Activated CD4-positive, alpha-beta T cell treated with anti-CD3 and anti-CD28 coated beads for 36 hours (primary cell): ENCODE results near the gene LAG3. TPM values are rescaled to one million over a fixed set of nuclear protein-coding genes. Genes with fewer than 3 reads are reported as not detected.

Experiments
- ATAC-seq: fragments of 200-7000 bp; cut with Tn5 transposase; one replicate; pipeline ENCODE4 v1.10.0; 2021; ENCODE audit warnings: mild to moderate bottlenecking, moderate library complexity
- CTCF ChIA-PET: fragments of 350-600 bp; sonication (Branson Sonifier 250); formaldehyde crosslinking; loops from one replicate; lab custom pipeline; 2021; ENCODE audit warnings: antibody characterized with exemption; lab: Charles Lee
- POLR2A ChIA-PET: fragments of 350-600 bp; sonication (Branson Sonifier 250); formaldehyde crosslinking; loops from one replicate; lab custom pipeline; 2021; ENCODE audit warnings: antibody characterized with exemption, inconsistent platforms; lab: Charles Lee
- DNase-seq: peaks from one replicate; pipeline ENCODE4 v3.0.0-alpha.2; 2020
- H3K27ac Mint-ChIP-seq: one replicate; pipeline ENCODE4 v1.8.0; 2021; ENCODE audit warnings: mixed read lengths
- H3K27me3 Mint-ChIP-seq: one replicate; pipeline ENCODE4 v1.8.0; 2021; ENCODE audit warnings: mixed read lengths
- H3K36me3 Mint-ChIP-seq: one replicate; pipeline ENCODE4 v1.8.0; 2021; ENCODE audit warnings: low read depth, mixed read lengths
- H3K4me1 Mint-ChIP-seq: one replicate; pipeline ENCODE4 v1.8.0; 2021; ENCODE audit warnings: mixed read lengths
- H3K4me3 Mint-ChIP-seq: one replicate; pipeline ENCODE4 v1.8.0; 2021; ENCODE audit warnings: mild to moderate bottlenecking, moderate library complexity, mixed read lengths
- H3K9me3 Mint-ChIP-seq: one replicate; pipeline ENCODE4 v1.8.0; 2021; ENCODE audit warnings: low read depth, mixed read lengths
- intact Hi-C, 2 experiments: fragments of 100-400 bp; cut with DNase I in 1 of 2; cut with micrococcal nuclease in 1 of 2; formaldehyde crosslinking; loops; one replicate each; pipeline versions ENCODE4 v1.14.2 to v1.15.1; 2022 to 2024; cut with DNase I, micrococcal nuclease
- total RNA-seq, 2 experiments: library from RNA; stranded (reverse); gene quantifications; one replicate each; pipeline ENCODE4 v1.2.3, GENCODE V29; 2021

Gene LAG3
- total RNA-seq, 2 experiments from 2014 or later = 88.2 to 93.9 TPM

GRCh38 chr12:6821591-6822425 is 49.5 kb downstream of the LAG3 start, which contains the start of gene GPR162:
TSS of gene GPR162 (plus strand) at chr12:6821821. CDS start at chr12:6823899, 2,078 bp downstream.
- ChIA-PET CTCF (interaction anchor here (0.5 to 7.0 kb wide), 7 partner anchors 12 to 257 kb away, joined by 3 to 55 read pairs (median 3); partner anchors contain the start of gene MLF2), POLR2A (interaction anchor here (0.5 to 1.0 kb wide), 3 partner anchors 10 to 190 kb away, joined by 3 to 6 read pairs (median 3); no protein-coding TSS in a partner anchor)
- peaks cover 20% of the 10 kb centered on the region for H3K27me3 Mint-ChIP-seq
- H3K9me3 Mint-ChIP-seq = no peaks in the 10 kb centered on the region
- peaks cover 20% of the 10 kb centered on the region for H3K4me1 Mint-ChIP-seq
- H3K36me3 Mint-ChIP-seq = peaks cover 22% of the 10 kb centered on the region
- intact Hi-C loops = no loop called here
- H3K4me3 Mint-ChIP-seq = peak within 1 kb of the TSS; percentile 38
- peak within 1 kb of the TSS; percentile 33 for H3K27ac Mint-ChIP-seq
- DNase-seq (peak; percentile 43), ATAC-seq (peak; percentile 13)

- peaks cover 17% of the 10 kb centered on the region for H3K36me3 Mint-ChIP-seq
- ChIA-PET POLR2A (interaction anchor here (0.6 kb wide), 1 partner anchor 282 kb away, joined by 3 read pairs; no protein-coding TSS in a partner anchor), CTCF (interaction anchor here (0.5 to 7.0 kb wide), 3 partner anchors 11 to 88 kb away, joined by 3 to 55 read pairs (median 20); partner anchors contain the start of gene MLF2)
- H3K27me3 Mint-ChIP-seq = peaks cover 25% of the 10 kb centered on the region
- H3K9me3 Mint-ChIP-seq = no peaks in the 10 kb centered on the region
- no peak overlapping the region for H3K27ac Mint-ChIP-seq
- no peak overlapping the region for H3K4me3 Mint-ChIP-seq
- DNase-seq (no peak), ATAC-seq (no peak)
- intact Hi-C loops = no loop called here
- H3K4me1 Mint-ChIP-seq = peaks cover 25% of the 10 kb centered on the region
Measured at GRCh38 chr12:6822426-6823135, 50.3 kb downstream of the LAG3 start.

- Mint-ChIP-seq H3K27ac (no peak overlapping the region), H3K27me3 (peaks cover 28% of the 10 kb centered on the region), H3K9me3 (no peaks in the 10 kb centered on the region), H3K4me3 (no peak overlapping the region), H3K36me3 (peaks cover 10% of the 10 kb centered on the region), H3K4me1 (peaks cover 28% of the 10 kb centered on the region)
- CTCF ChIA-PET = interaction anchor here (0.7 to 7.0 kb wide), 5 partner anchors 10 to 139 kb away, joined by 3 to 55 read pairs (median 20); partner anchors contain the start of genes MLF2 and TPI1
- DNase-seq = no peak
- ATAC-seq = no peak
- intact Hi-C loops = no loop called here
- POLR2A ChIA-PET = interaction anchor here (0.6 kb wide), 1 partner anchor 283 kb away, joined by 3 read pairs; no protein-coding TSS in a partner anchor
Measured at GRCh38 chr12:6823182-6824084, 51.1 kb downstream of the LAG3 start.

DNA sequence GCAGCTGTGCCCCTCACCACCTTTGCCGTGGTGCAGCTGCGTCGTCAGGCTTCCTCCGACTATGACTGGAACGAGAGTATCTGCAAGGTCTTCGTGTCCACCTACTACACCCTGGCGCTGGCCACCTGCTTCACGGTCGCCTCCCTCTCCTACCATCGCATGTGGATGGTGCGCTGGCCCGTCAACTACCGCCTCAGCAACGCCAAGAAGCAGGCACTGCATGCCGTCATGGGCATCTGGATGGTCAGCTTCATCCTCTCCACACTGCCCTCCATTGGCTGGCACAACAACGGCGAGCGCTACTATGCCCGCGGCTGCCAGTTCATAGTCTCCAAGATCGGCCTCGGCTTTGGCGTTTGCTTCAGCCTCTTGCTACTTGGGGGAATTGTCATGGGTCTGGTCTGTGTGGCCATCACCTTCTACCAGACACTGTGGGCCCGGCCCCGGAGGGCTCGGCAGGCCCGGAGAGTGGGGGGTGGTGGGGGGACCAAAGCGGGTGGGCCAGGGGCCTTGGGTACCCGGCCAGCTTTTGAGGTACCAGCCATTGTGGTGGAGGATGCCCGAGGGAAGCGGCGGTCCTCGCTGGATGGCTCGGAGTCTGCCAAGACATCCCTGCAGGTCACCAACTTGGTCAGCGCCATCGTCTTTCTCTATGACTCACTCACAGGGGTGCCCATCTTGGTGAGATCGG is 51.9 kb downstream of the LAG3 start:
- Mint-ChIP-seq H3K4me3 (no peak overlapping the region), H3K36me3 (peaks cover 8% of the 10 kb centered on the region), H3K4me1 (peaks cover 34% of the 10 kb centered on the region), H3K27ac (no peak overlapping the region), H3K27me3 (peaks cover 32% of the 10 kb centered on the region), H3K9me3 (no peaks in the 10 kb centered on the region)
- ChIA-PET POLR2A (no interaction called here), CTCF (interaction anchor here (0.7 to 7.0 kb wide), 18 partner anchors 9 to 216 kb away, joined by 3 to 55 read pairs (median 4); partner anchors contain the start of genes COPS7A, MLF2, PTMS and TPI1)
- no peak for ATAC-seq
- intact Hi-C loops = no loop called here
- DNase-seq = no peak

DNA sequence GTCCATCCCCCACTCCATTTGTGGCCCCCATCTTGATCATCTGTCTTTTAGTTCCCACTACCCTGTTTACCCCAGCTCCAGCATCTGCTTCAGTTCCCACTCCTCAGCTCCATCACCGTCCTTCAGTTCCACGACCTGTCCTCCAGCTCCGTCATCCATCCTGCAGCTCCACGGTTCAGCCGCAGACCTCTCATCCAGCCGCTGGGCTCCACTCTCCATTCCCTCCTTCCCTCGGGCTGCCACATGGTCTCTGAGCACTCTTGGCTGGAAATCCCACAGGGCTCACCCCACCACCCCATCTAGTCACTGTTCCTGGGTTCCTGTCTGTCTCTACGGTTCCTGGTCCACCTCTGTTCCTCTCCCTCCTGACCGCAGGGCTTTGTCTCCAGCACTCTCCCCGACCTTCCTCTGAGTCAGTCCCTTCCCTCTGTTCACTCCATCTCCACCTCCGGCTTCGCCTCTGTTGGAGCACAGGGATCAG is 52.6 kb downstream of the LAG3 start:
- DNase-seq = no peak
- H3K36me3 Mint-ChIP-seq = peaks cover 3% of the 10 kb centered on the region
- H3K27me3 Mint-ChIP-seq = peaks cover 32% of the 10 kb centered on the region
- no peak for ATAC-seq
- H3K4me1 Mint-ChIP-seq = peaks cover 39% of the 10 kb centered on the region
- POLR2A ChIA-PET = no interaction called here
- no peaks in the 10 kb centered on the region for H3K9me3 Mint-ChIP-seq
- intact Hi-C loops = loop anchor here (1.0 to 5.0 kb wide), 7 partner anchors 33 to 218 kb away; partner anchors contain the start of genes MLF2 (in 2 of the 2), CHD4 (in 1 of the 2) and ZNF384 (in 1 of the 2)
- no peak overlapping the region for H3K4me3 Mint-ChIP-seq
- H3K27ac Mint-ChIP-seq = no peak overlapping the region
- CTCF ChIA-PET = interaction anchor here (0.6 to 7.0 kb wide), 22 partner anchors 9 to 216 kb away, joined by 3 to 55 read pairs (median 4); partner anchors contain the start of genes CDCA3, COPS7A, MLF2 and PTMS

- peak overlapping the region; percentile 16 for H3K27ac Mint-ChIP-seq
- H3K36me3 Mint-ChIP-seq = peaks cover 1% of the 10 kb centered on the region
- H3K4me3 Mint-ChIP-seq = no peak overlapping the region
Measured at GRCh38 chr12:6825398-6826124, 53.2 kb downstream of the LAG3 start.

DNA sequence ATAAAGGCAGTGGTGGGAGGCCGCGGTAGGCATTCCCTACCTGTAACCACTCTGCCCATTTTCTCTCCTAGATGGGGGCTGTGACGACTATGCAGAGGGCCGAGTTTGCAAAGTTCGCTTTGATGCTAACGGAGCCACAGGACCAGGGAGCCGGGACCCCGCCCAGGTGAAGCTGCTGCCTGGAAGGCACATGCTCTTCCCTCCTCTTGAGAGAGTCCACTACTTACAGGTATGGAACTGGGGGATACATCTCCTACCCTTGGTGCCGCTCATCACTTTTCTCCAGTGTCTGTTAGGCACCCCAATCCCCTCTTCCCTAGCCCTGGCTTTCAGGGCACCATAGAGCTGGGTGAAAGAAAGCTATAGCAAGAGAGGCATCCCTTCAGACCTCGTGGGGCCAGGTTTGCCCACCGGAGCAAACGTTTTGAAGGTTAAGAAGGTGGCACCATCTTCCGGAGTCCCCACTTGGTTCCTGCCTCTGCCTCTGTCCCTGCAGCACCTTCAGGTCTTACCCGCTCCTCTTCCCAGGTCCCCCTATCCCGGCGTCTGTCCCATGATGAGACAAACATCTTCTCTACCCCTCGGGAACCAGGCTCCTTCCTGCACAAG is 53.9 kb downstream of the LAG3 start:
- intact Hi-C loops = loop anchor here in 1 of 2 experiments (5.0 kb wide), 2 partner anchors 34 to 219 kb away; partner anchors contain the start of gene CHD4
- H3K36me3 Mint-ChIP-seq = no peaks in the 10 kb centered on the region
- no peak overlapping the region for H3K27ac Mint-ChIP-seq
- no peak for ATAC-seq
- ChIA-PET CTCF (interaction anchor here (0.6 to 7.0 kb wide), 14 partner anchors 7 to 258 kb away, joined by 3 to 55 read pairs (median 4); partner anchors contain the start of genes CDCA3, MLF2, NOP2 and SPSB2), POLR2A (no interaction called here)
- H3K27me3 Mint-ChIP-seq = peaks cover 35% of the 10 kb centered on the region
- no peaks in the 10 kb centered on the region for H3K9me3 Mint-ChIP-seq
- peaks cover 30% of the 10 kb centered on the region for H3K4me1 Mint-ChIP-seq
- H3K4me3 Mint-ChIP-seq = no peak overlapping the region
- no peak for DNase-seq

More at GRCh38 chr12:6825398-6826124, 53.2 kb downstream of the LAG3 start:
- ChIA-PET CTCF (interaction anchor here (0.6 to 7.0 kb wide), 29 partner anchors 8 to 423 kb away, joined by 3 to 55 read pairs (median 4); partner anchors contain the start of genes CDCA3, COPS7A, MLF2 and NOP2), POLR2A (no interaction called here)
- Mint-ChIP-seq H3K4me1 (peaks cover 36% of the 10 kb centered on the region), H3K27me3 (peaks cover 32% of the 10 kb centered on the region), H3K9me3 (no peaks in the 10 kb centered on the region)
- ATAC-seq = peak; percentile 64
- DNase-seq = peak; percentile 91
- intact Hi-C loops = loop anchor here (1.0 to 5.0 kb wide), 7 partner anchors 33 to 218 kb away; partner anchors contain the start of genes MLF2 (in 2 of the 2), CHD4 (in 1 of the 2) and ZNF384 (in 1 of the 2)

DNA sequence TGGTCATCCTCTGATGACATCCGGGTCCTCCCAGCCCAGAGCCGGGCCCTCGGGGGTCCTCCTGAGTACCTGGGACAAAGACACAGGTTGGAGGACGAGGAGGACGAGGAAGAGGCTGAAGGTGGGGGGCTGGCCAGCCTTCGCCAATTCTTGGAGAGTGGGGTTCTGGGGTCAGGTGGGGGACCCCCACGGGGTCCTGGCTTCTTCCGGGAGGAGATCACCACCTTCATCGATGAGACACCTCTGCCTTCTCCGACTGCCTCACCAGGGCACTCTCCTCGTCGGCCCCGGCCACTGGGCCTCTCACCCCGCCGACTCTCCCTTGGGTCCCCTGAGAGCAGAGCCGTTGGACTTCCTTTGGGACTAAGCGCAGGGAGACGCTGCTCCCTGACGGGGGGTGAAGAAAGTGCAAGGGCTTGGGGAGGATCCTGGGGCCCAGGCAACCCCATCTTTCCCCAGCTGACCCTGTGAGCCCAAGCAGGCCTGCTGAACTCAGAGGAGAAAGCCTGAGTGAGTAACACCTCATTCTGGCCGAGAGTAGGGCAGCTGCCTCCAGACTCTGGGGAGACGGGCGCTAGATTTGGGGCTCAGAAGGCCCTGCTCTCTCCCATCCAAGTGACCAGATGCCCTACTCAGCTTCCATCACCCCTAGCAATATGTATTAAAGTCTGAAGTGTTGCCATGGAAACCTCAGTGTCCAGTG is 54.6 kb downstream of the LAG3 start:
- H3K36me3 Mint-ChIP-seq = no peaks in the 10 kb centered on the region
- no peaks in the 10 kb centered on the region for H3K9me3 Mint-ChIP-seq
- peaks cover 27% of the 10 kb centered on the region for H3K4me1 Mint-ChIP-seq
- intact Hi-C loops = loop anchor here in 1 of 2 experiments (5.0 kb wide), 2 partner anchors 35 to 220 kb away; partner anchors contain the start of gene CHD4
- peak; percentile 18 for DNase-seq
- ChIA-PET POLR2A (interaction anchor here (0.6 kb wide), 1 partner anchor 138 kb away, joined by 3 read pairs; the partner anchor contains the start of gene ZNF384), CTCF (interaction anchor here (0.6 to 7.0 kb wide), 9 partner anchors 7 to 259 kb away, joined by 3 to 55 read pairs (median 4); partner anchors contain the start of genes CDCA3, MLF2, NOP2 and USP5)
- peak overlapping the region; percentile 30 for H3K4me3 Mint-ChIP-seq
- peaks cover 33% of the 10 kb centered on the region for H3K27me3 Mint-ChIP-seq
- no peak for ATAC-seq
- H3K27ac Mint-ChIP-seq = no peak overlapping the region
